HTR-8/SVneo (cell line): ENCODE data around the gene ZNF516.
"Not testable (repeated sequence)": the region's sequence is repeated elsewhere in the genome, so short reads cannot be mapped to it uniquely, and the experiment has no call there.

ENCODE experiments used
- DNase-seq: peaks from one replicate; pipeline ENCODE4 v3.0.0; 2011; ENCODE audit warnings: low spot score, mixed read lengths; ENCODE audit not compliant: insufficient read length
- FAIRE-seq: peaks from 2 replicates; lab custom pipeline; 2011; peaks lifted over from hg19 to GRCh38; lab: Jason Lieb, UNC

Gene ZNF516

GRCh38 chr18:76475450-76476194 is 19.4 kb downstream of the ZNF516 start:
- DNase-seq, result no peak
- no peak for FAIRE-seq

- FAIRE-seq (no peak), DNase-seq (no peak)
Observed at GRCh38 chr18:76474824-76475223, 20.2 kb downstream of the ZNF516 start.

DNA sequence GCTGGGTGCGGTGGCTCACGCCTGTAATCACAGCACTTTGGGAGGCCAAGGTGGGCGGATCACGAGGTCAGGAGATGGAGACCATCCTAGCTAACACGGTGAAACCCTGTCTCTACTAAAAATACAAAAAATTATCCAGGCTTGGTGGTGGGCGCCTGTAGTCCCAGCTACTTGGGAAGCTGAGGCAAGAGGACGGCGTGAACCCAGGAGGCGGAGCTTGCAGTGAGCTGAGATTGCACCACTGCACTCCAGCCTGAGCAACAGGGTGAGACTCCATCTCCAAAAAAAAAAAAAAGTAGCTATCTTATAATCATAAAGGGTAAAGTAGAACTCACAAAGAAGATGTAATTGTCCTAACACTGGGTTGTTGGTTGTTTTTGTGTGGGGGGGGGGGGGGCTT is 21.5 kb downstream of the ZNF516 start:
- FAIRE-seq, result not testable (repeated sequence)

GRCh38 chr18:76472829-76473228 is 22.2 kb downstream of the ZNF516 start:
- no peak for FAIRE-seq
- DNase-seq, result no peak

More for the DNA sequence above, 21.5 kb downstream of the ZNF516 start:
- not testable (repeated sequence) for DNase-seq

- FAIRE-seq, result no peak
Observed at GRCh38 chr18:76471593-76471992, 23.4 kb downstream of the ZNF516 start.

DNA sequence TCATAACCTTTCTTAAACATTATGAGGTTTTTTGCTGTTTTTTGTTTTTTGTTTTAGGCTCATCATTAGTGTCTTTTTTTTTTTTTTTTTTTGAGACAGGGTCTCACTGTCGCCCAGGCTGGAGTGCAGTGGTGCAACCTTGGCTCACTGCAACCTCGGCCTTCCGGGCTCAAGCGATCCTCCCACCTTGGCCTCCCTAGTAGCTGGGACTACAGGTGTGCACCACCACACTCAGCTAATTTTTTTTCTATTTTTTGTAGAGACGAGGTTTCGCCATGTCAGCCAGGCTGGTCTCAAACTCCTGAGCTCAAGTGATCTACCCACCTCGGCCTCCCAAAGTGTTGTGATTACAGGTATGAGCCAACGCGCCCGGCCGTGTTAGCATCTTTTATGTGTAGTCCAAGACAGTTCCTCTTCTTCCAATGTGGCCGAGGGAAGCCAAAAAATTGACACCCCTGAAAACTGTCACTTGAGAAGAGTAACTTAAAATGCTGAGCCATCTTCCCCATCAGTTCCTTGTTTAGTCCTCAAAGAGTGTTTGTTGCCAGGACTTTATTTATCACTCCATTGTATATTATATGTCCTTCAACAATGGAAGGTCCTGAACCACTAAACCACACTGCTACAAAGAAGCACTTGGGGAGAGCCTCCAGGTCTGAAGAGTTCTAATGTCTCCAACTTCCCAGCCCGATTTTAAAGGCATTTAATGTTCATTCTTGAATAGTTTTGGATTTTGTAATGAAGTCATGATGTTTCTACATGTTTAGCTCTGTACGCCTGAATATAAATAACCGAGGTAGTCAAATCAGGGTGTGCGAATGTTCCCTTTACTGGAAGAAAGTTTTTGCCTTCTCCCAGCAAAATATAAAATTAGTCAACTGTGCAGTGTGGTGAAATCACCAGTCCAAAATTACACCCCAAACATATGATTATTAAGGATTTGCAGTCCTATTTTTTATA is 26.4 kb downstream of the ZNF516 start:
- no peak for FAIRE-seq
- DNase-seq, result no peak

More at GRCh38 chr18:76471593-76471992, 23.4 kb downstream of the ZNF516 start:
- no peak for DNase-seq

GRCh38 chr18:76467371-76468190 is 27.5 kb downstream of the ZNF516 start:
- no peak for FAIRE-seq

GRCh38 chr18:76466410-76466991 is 28.5 kb downstream of the ZNF516 start:
- no peak for DNase-seq
- no peak for FAIRE-seq

More at GRCh38 chr18:76467371-76468190, 27.5 kb downstream of the ZNF516 start:
- no peak for DNase-seq

- no peak for DNase-seq
- no peak for FAIRE-seq
Observed at GRCh38 chr18:76465630-76466409, 29.2 kb downstream of the ZNF516 start.

- no peak for DNase-seq
- no peak for FAIRE-seq
Observed at GRCh38 chr18:76464281-76465259, 30.5 kb downstream of the ZNF516 start.

DNA sequence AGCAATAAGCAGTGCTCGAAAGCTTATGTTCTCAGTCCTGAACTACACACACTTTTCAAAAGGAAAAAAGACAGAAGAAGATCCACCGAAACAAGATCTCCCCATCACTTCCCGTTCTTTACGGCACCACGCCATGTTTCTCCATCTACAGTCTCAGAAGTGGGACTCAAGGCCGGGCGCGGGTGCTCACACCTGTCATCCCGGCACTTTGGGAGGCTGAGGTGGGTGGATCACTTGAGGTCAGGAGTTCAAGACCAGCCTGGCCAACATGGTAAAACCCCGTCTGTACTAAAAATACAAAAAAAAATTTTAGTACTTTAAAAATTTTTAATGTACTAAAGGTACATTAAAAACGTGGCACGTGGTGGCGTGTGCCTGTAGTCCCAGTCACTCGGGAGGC is 31.2 kb downstream of the ZNF516 start:
- no peak for DNase-seq
- FAIRE-seq, result no peak

DNA sequence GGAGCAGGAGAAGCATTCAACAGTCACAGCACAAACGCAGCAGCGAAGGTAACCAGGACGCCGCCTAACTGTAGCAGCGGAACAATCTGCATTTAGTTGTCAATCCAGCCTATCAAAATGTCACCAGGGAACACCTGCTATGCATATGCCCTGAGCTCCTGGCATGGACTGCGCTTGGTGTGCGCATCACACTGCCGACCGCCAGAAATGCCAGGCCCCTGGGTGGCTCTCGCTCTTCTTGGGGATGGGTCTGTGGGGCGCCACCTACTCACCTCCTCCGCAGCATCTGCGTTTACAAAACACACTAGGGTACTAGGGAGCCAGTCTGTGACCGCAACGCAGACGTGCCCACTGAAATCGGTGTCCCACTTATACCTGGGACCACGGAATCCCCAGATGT is 31.7 kb downstream of the ZNF516 start:
- FAIRE-seq, result no peak
- DNase-seq, result no peak

- no peak for FAIRE-seq
- no peak for DNase-seq
Observed at GRCh38 chr18:76462326-76462694, 32.7 kb downstream of the ZNF516 start.

- no peak for DNase-seq
- no peak for FAIRE-seq
Observed at GRCh38 chr18:76461692-76462325, 33.2 kb downstream of the ZNF516 start.

- no peak for FAIRE-seq
Observed at GRCh38 chr18:76461148-76461547, 33.9 kb downstream of the ZNF516 start.

DNA sequence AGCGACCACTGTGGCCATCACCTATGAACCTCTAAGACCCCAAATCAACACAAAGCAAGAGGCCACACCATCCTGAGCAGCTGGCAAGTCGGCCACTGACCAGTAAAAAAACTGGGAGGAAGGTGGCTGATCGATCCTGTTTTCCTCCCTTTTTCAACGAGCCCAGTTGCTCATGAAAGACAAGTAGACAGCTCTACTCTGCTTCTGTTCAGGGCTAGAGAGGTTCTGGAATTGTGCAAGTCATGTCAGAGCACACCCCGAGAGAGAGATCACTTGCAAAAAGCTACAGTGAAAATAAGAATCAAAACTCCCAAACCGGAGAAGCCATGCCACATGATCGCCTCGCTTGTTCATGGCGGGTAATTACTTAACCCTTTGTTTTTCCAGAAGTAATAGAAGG is 34.6 kb downstream of the ZNF516 start:
- FAIRE-seq (no peak), DNase-seq (no peak)

More at GRCh38 chr18:76461148-76461547, 33.9 kb downstream of the ZNF516 start:
- no peak for DNase-seq

DNA sequence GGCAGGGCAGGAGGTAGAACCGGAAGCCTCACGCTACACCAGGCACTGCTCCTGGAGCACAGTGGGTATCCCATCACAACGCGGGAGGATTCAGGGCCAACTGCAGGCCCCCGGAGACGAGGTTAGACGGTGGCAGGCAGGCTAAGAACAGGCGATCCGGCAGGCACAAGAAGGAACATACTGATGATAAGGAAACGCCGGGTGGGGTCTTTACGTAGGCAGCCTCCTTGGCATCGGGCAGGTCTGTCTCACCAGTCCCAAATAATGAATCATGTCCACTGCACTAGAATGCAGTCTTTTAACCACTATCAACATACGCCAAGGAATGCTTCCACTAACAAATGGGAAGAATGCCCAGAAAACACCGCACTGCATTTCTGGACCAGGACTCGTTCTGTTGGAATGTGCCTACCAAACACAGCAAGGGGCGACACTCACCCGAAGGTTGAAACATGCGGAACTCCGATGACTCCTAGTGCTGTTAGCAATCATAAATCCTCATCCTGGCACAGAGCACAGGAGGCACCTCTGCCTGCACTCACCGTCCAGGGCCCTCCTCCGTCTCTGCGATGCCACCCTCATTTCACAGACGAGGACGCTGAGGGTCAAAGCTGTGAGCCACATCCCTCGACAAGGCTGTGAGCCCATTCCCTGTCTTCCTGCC is 35.2 kb downstream of the ZNF516 start:
- peak; percentile 38 for FAIRE-seq
- peak; percentile 74 for DNase-seq
